K562 (cell line): ENCODE measurements around the gene RBM28. TPM values are rescaled to one million over a fixed set of nuclear protein-coding genes. Genes with fewer than 3 reads are reported as not detected.

Source experiments
- ATAC-seq: fragments of 200-7000 bp; cut with Tn5 transposase; 3 replicates; pipeline ENCODE4 v1.9.1; 2020; ENCODE audit warnings: moderate library complexity
- BruUV-seq: library from RNA; stranded (reverse); fragments of 400-500 nt; replicated peaks from 2 replicates; lab custom pipeline; 2021; lab: Mats Ljungman, UMichigan
- CTCF ChIA-PET: fragments of 300-600 bp; formaldehyde crosslinking; extraction: SDS; loops from one replicate; lab custom pipeline; 2021; ENCODE audit warnings: low intra/inter-chr PET ratio; lab: Yijun Ruan, JAX
- POLR2A ChIA-PET: fragments of 300-600, 350-650 bp; sonication (Branson Sonifier 250); formaldehyde crosslinking; extraction: SDS; loops from one replicate; lab custom pipeline; 2021; ENCODE audit warnings: antibody characterized with exemption, inconsistent platforms; lab: Yijun Ruan, JAX
- DNase-seq, 4 experiments: peaks; one replicate each; pipeline versions ENCODE4 v3.0.0 to v3.0.0-alpha.2; 2011 to 2018; ENCODE audit warnings: low spot score in 3 of 4, mixed read lengths in 3 of 4; ENCODE audit errors: extremely low read depth in 1 of 4
- FAIRE-seq: peaks from 2 replicates; lab custom pipeline; 2011; peaks lifted over from hg19 to GRCh38; lab: Jason Lieb, UNC
- H2AFZ ChIP-seq: 2 replicates; pipeline ENCODE4 v1.6.0; 2011; ENCODE audit warnings: low read depth, low read length, control low read depth, inconsistent platforms
- H3K27ac ChIP-seq: fragments of 200-600 bp; 3 replicates; pipeline ENCODE4 v1.8.0; 2011; ENCODE audit warnings: low read depth, mild to moderate bottlenecking, control low read depth, inconsistent platforms, low read length, moderate library complexity, mixed read lengths; ENCODE audit errors: extremely low read depth
- H3K27me3 ChIP-seq, 2 experiments: fragments of 300-600 bp in 1 of 2; 2 replicates in 1 of 2; 3 replicates in 1 of 2; pipeline versions ENCODE4 v1.6.0 to v1.8.0; 2011; ENCODE audit warnings: inconsistent platforms in 2 of 2, low read length in 2 of 2, mild to moderate bottlenecking in 1 of 2, mixed read lengths in 1 of 2, moderate library complexity in 1 of 2; ENCODE audit not compliant: control insufficient read depth in 2 of 2, insufficient read depth in 2 of 2
- H3K36me3 ChIP-seq: fragments of 300-600 bp; 3 replicates; pipeline ENCODE4 v1.8.0; 2011; ENCODE audit warnings: mild to moderate bottlenecking, low read length, inconsistent platforms; ENCODE audit not compliant: control insufficient read depth, insufficient read depth
- H3K4me1 ChIP-seq, 2 experiments: fragments of 200-600 bp in 1 of 2; replicated peaks in 1 of 2; 2 replicates in 1 of 2; 3 replicates in 1 of 2; pipeline versions ENCODE4 v1.5.1 to v1.8.0; 2011; ENCODE audit warnings: inconsistent platforms in 2 of 2, low read length in 2 of 2, mild to moderate bottlenecking in 1 of 2, mixed read lengths in 1 of 2, moderate library complexity in 1 of 2; ENCODE audit not compliant: control insufficient read depth in 2 of 2, insufficient read depth in 2 of 2
- H3K4me2 ChIP-seq: 2 replicates; pipeline ENCODE4 v1.6.1; 2011; ENCODE audit warnings: low read length, control low read depth, inconsistent platforms, mixed read lengths; ENCODE audit not compliant: insufficient read depth
- H3K4me3 ChIP-seq: fragments of 200-600 bp; sonication (generic), shearing (Covaris generic); 2 replicates; pipeline ENCODE4 v1.5.1; 2016; ENCODE audit warnings: control low read depth, inconsistent platforms
- H3K79me2 ChIP-seq: fragments of 200-600 bp; 3 replicates; pipeline ENCODE4 v1.8.0; 2011; ENCODE audit warnings: low read length, inconsistent platforms; ENCODE audit not compliant: control insufficient read depth, insufficient read depth
- H3K9ac ChIP-seq, 2 experiments: 2 replicates each; pipeline versions ENCODE4 v1.6.0 to v1.6.1; 2011; ENCODE audit warnings: low read depth in 2 of 2, low read length in 2 of 2, control low read depth in 1 of 2, inconsistent platforms in 1 of 2, mild to moderate bottlenecking in 1 of 2, mixed read lengths in 1 of 2; ENCODE audit not compliant: insufficient read depth in 1 of 2
- H3K9me1 ChIP-seq: one replicate; pipeline ENCODE4 v1.6.0; 2011; ENCODE audit warnings: inconsistent platforms, mild to moderate bottlenecking, low read length, moderate library complexity; ENCODE audit not compliant: control insufficient read depth, insufficient read depth
- H3K9me3 ChIP-seq: replicated peaks from 2 replicates; pipeline ENCODE4 v1.5.1; 2011; ENCODE audit warnings: low read depth, low read length, inconsistent platforms; ENCODE audit not compliant: control insufficient read depth, insufficient read depth
- H4K20me1 ChIP-seq: replicated peaks from 2 replicates; pipeline ENCODE4 v1.6.1; 2011; ENCODE audit warnings: low read length, inconsistent platforms, mixed read lengths; ENCODE audit not compliant: control insufficient read depth, insufficient read depth
- ATF6 ChIP-seq: sonication (generic); formaldehyde crosslinking; IDR thresholded peaks from 2 replicates; pipeline ENCODE4 v1.4.0; 2020; ENCODE audit warnings: mild to moderate bottlenecking, missing genetic modification reagents
- BACH1 ChIP-seq: fragments of 200-800 bp; sonication (Bioruptor generic); IDR thresholded peaks from 2 replicates; pipeline ENCODE4 v1.6.1; 2016; ENCODE audit warnings: missing genetic modification characterization, missing compliant biosample characterization
- BMI1 ChIP-seq: fragments of 150-350 bp; IDR thresholded peaks from 2 replicates; pipeline ENCODE4 v1.6.1; 2014; ENCODE audit warnings: low read length
- KAT7 ChIP-seq: sonication (generic); formaldehyde crosslinking; IDR thresholded peaks from 2 replicates; pipeline ENCODE4 v1.8.0; 2022; ENCODE audit warnings: missing genetic modification reagents, mild to moderate bottlenecking, borderline replicate concordance
- LCOR ChIP-seq: sonication (generic); formaldehyde crosslinking; IDR thresholded peaks from 2 replicates; pipeline ENCODE4 v1.8.0; 2022; ENCODE audit warnings: mild to moderate bottlenecking, missing genetic modification reagents
- MCM7 ChIP-seq, 2 experiments: fragments of 450-650 bp; IDR thresholded peaks; 2 replicates each; pipeline ENCODE4 v1.6.1; 2016 to 2018
- PRMT5 ChIP-seq: sonication (generic); formaldehyde crosslinking; IDR thresholded peaks from 2 replicates; pipeline ENCODE4 v1.5.0; 2020; ENCODE audit warnings: missing genetic modification reagents
- RBM17 ChIP-seq: fragments of 200-400 bp; formaldehyde crosslinking; IDR thresholded peaks from 2 replicates; pipeline ENCODE4 v1.6.1; 2017; ENCODE audit warnings: low read depth, mild to moderate bottlenecking, low read length, borderline replicate concordance
- THAP7 ChIP-seq: fragments of 250-450 bp; sonication (Bioruptor Pico); IDR thresholded peaks from 2 replicates; pipeline ENCODE4 v1.5.0; 2021
- U2AF1 ChIP-seq: fragments of 200-400 bp; formaldehyde crosslinking; optimal IDR thresholded peaks from 2 replicates; pipeline ENCODE3; 2017; ENCODE audit warnings: mild to moderate bottlenecking, low read depth, low read length, moderate library complexity
- ZNF436 ChIP-seq: fragments of 250-450, 450-650 bp; sonication (Bioruptor Pico); formaldehyde crosslinking; IDR thresholded peaks from 2 replicates; pipeline ENCODE4 v1.7.0; 2020; ENCODE audit warnings: mild to moderate bottlenecking
- ZNF79 ChIP-seq: fragments of 250-450 bp; sonication (Bioruptor Pico); IDR thresholded peaks from 2 replicates; pipeline ENCODE4 v1.4.0; 2020; ENCODE audit warnings: low read depth, mild to moderate bottlenecking, moderate library complexity
- WGBS: fragments of 100-300 bp; shearing (Covaris generic); methylation state at CpG from one replicate; pipeline ENCODE4 v1.1.6; 2016; ENCODE audit warnings: low coverage, mixed read lengths; ENCODE audit not compliant: insufficient coverage; ENCODE audit errors: missing lambda C conversion rate; 5-methylcytosine and 5-hydroxymethylcytosine counted together
- in situ Hi-C: fragments of 300-500 bp; cut with MboI; formaldehyde crosslinking; loops from 4 replicates; pipeline ENCODE4 v1.15.0; 2018; ENCODE audit warnings: inconsistent platforms, mixed read lengths
- intact Hi-C: fragments of 100-400 bp; cut with micrococcal nuclease; formaldehyde crosslinking; loops from 2 replicates; pipeline ENCODE4 v1.14.2; 2022
- polyA plus RNA-seq, 8 experiments: library from polyadenylated mRNA; depleted of rRNA in 4 of 8; stranded (reverse) in 5 of 8; unstranded in 3 of 8; fragments of >200 nt; fragmentation: Nextera tagmentation in 2 of 8; fragmentation: Illumina TruSeq in 1 of 8; extraction: Ambion mirVana in 2 of 8; extraction: Trizol in 1 of 8; gene quantifications; 2 replicates each; pipeline versions ENCODE4 v1.2.1 to v1.2.3, GENCODE V29; 2011 to 2014; ENCODE audit warnings: inconsistent platforms in 1 of 8, missing spikeins in 1 of 8
- total RNA-seq, 7 experiments: library from RNA; depleted of rRNA in 6 of 7; stranded (reverse); fragments of >200 nt in 6 of 7; fragmentation: Illumina TruSeq in 2 of 7; extraction: Trizol in 2 of 7; gene quantifications; 2 replicates each; pipeline versions ENCODE4 v1.2.1 to v1.2.3, GENCODE V29; 2011 to 2021; ENCODE audit warnings: low replicate concordance in 1 of 7
- TF ChIP-seq, protein P1 (sequence below): fragments of 450-650 bp; IDR thresholded peaks from 2 replicates; pipeline ENCODE4 v1.6.1; 2018; ENCODE audit warnings: mild to moderate bottlenecking, low read depth; ENCODE audit not compliant: partially characterized antibody
- TF ChIP-seq, protein P2 (sequence below): fragments of 250-450 bp; sonication (Bioruptor Pico); IDR thresholded peaks from 2 replicates; pipeline ENCODE4 v1.8.0; 2022; ENCODE audit warnings: inconsistent platforms

The RBM28 gene
- total and polyA plus RNA-seq, 9 of the 15 experiments (the other 6 are each of a cell fraction or from before 2014, with no cell fraction given) = 65.8 to 213 (median 138) TPM

- TF ChIP-seq U2AF1 = no peak
- TF ChIP-seq, protein P1, sequence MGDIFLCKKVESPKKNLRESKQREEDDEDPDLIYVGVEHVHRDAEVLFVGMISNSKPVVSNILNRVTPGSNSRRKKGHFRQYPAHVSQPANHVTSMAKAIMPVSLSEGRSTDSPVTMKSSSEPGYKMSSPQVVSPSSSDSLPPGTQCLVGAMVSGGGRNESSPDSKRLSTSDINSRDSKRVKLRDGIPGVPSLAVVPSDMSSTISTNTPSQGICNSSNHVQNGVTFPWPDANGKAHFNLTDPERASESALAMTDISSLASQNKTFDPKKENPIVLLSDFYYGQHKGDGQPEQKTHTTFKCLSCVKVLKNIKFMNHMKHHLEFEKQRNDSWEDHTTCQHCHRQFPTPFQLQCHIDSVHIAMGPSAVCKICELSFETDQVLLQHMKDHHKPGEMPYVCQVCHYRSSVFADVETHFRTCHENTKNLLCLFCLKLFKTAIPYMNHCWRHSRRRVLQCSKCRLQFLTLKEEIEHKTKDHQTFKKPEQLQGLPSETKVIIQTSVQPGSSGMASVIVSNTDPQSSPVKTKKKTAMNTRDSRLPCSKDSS = no peak
- TF ChIP-seq BACH1 (tag) = no peak
- TF ChIP-seq THAP7 (CRISPR knock-in tag) = no peak
- TF ChIP-seq RBM17 = no peak
- TF ChIP-seq, all 486 proteins: peak for 0
These were observed 7.1 kb upstream of the RBM28 start (continued) for GRCh38 chr7:128350708-128351295.

DNA sequence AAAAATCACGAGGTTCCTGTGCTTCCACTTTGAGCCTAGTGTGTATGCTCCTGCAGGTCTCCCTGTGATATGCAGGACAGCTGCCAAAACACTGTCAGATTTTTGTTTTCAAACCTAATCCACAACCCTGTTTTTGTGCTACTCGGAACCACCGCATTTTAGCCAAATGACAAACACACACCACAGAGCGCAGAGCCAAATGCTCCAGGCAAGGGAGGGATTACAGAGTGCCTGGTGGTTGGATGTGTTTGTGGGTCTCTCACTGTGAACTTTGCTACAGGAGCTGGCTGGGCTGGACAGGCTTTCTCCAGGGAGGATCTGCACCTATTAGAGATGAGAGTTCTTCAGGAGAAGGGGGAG is 5.7 kb upstream of the RBM28 start:
- ATAC-seq (no peak), DNase-seq (no peak)
- H3K9me3 ChIP-seq = no peaks in the 10 kb centered on the region; the same call in 1 of the 2 replicates
- POLR2A ChIA-PET = interaction anchor here (0.6 to 1.3 kb wide), 4 partner anchors 24 to 95 kb away, joined by 3 read pairs; no protein-coding TSS in a partner anchor
- no peak overlapping the region for H3K4me3 ChIP-seq
- peaks cover 12 to 20% of the 10 kb centered on the region in 2 experiments for H3K4me1 ChIP-seq
- H3K27me3 ChIP-seq = peaks cover 2 to 25% of the 10 kb centered on the region in 2 experiments; a peak in 2 of 5 replicates
- H2AFZ ChIP-seq = no peak overlapping the region
- CTCF ChIA-PET = interaction anchor here (4.4 kb wide), 1 partner anchor 39 kb away, joined by 81 read pairs; no protein-coding TSS in a partner anchor
- TF ChIP-seq MCM7 (IDR thresholded peaks at IDR 0.05) (no peak), KAT7 (CRISPR knock-in tag) (no peak), ATF6 (CRISPR knock-in tag) (no peak), BMI1 (no peak), PRMT5 (CRISPR knock-in tag) (no peak), ZNF436 (CRISPR knock-in tag) (no peak), LCOR (CRISPR knock-in tag) (no peak), ZNF79 (no peak)
- TF ChIP-seq, protein P2, sequence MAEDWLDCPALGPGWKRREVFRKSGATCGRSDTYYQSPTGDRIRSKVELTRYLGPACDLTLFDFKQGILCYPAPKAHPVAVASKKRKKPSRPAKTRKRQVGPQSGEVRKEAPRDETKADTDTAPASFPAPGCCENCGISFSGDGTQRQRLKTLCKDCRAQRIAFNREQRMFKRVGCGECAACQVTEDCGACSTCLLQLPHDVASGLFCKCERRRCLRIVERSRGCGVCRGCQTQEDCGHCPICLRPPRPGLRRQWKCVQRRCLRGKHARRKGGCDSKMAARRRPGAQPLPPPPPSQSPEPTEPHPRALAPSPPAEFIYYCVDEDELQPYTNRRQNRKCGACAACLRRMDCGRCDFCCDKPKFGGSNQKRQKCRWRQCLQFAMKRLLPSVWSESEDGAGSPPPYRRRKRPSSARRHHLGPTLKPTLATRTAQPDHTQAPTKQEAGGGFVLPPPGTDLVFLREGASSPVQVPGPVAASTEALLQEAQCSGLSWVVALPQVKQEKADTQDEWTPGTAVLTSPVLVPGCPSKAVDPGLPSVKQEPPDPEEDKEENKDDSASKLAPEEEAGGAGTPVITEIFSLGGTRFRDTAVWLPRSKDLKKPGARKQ (CRISPR knock-in tag) = no peak
- TF ChIP-seq, all 486 proteins: peak for 0
- in situ Hi-C loops = loop anchor here (5.0 kb wide), 1 partner anchor 33 kb away; no protein-coding TSS in a partner anchor
- H3K27ac ChIP-seq = no peak overlapping the region
- H3K9ac ChIP-seq = no peak overlapping the region
- H3K79me2 ChIP-seq = no peaks in the 10 kb centered on the region
- no peak overlapping the region for H3K4me2 ChIP-seq
- no peak for FAIRE-seq
- intact Hi-C loops = no loop called here
- 1% methylated on average over 4 of the region's 4 CpGs for WGBS
- no TSS peak for BruUV-seq
- peaks cover 3% of the 10 kb centered on the region for H3K9me1 ChIP-seq
- no peaks in the 10 kb centered on the region for H4K20me1 ChIP-seq
- H3K36me3 ChIP-seq = no peaks in the 10 kb centered on the region
